GM12878 (cell line): ENCODE measurements around the gene CIB4. TPM values are rescaled to one million over a fixed set of nuclear protein-coding genes. Genes with fewer than 3 reads are reported as not detected.

ENCODE experiments used
- ATAC-seq: fragments of 200-7000 bp; cut with Tn5 transposase; 3 replicates; pipeline ENCODE4 v1.9.1; 2020; ENCODE audit warnings: mild to moderate bottlenecking, moderate library complexity
- BruUV-seq: library from RNA; stranded (reverse); fragments of 400-500 nt; replicated peaks from 2 replicates; lab custom pipeline; 2021; lab: Mats Ljungman, UMichigan
- CTCF ChIA-PET: fragments of 300-600 bp; sonication (Branson Sonifier 250); formaldehyde crosslinking; extraction: SDS; loops from one replicate; lab custom pipeline; 2021; ENCODE audit warnings: inconsistent platforms; lab: Yijun Ruan, JAX
- POLR2A ChIA-PET: fragments of 350-600 bp; formaldehyde crosslinking; extraction: SDS; loops from one replicate; lab custom pipeline; 2021; ENCODE audit warnings: inconsistent platforms; lab: Charles Lee
- RAD21 ChIA-PET: fragments of 300-600 bp; sonication (Branson Sonifier 250); formaldehyde crosslinking; loops from one replicate; lab custom pipeline; 2023; ENCODE audit warnings: antibody characterized with exemption; ENCODE audit not compliant: unreplicated experiment; lab: Charles Lee
- SMC1A ChIA-PET: fragments of 300-600 bp; sonication (Branson Sonifier 250); formaldehyde crosslinking; loops from one replicate; lab custom pipeline; 2023; ENCODE audit not compliant: unreplicated experiment, uncharacterized antibody; lab: Charles Lee
- DNase-seq: peaks from one replicate; pipeline ENCODE4 v3.0.0-alpha.2; 2011; ENCODE audit warnings: low read depth, low spot score
- FAIRE-seq: peaks from 3 replicates; lab custom pipeline; 2011; peaks lifted over from hg19 to GRCh38; lab: Jason Lieb, UNC
- H2AFZ ChIP-seq: 2 replicates; pipeline ENCODE4 v1.6.0; 2011; ENCODE audit warnings: low read depth, low read length, control low read depth; ENCODE audit not compliant: control insufficient read depth
- H3K27ac ChIP-seq: 2 replicates; pipeline ENCODE4 v1.5.1; 2011; ENCODE audit warnings: control low read depth; ENCODE audit not compliant: control insufficient read depth, insufficient read depth
- H3K27me3 ChIP-seq, 2 experiments: replicated peaks in 1 of 2; 2 replicates each; pipeline versions ENCODE4 v1.6.0 to v1.6.1; 2011; ENCODE audit warnings: low read length in 1 of 2; ENCODE audit not compliant: control insufficient read depth in 2 of 2, insufficient read depth in 2 of 2
- H3K36me3 ChIP-seq, 2 experiments: 2 replicates each; pipeline ENCODE4 v1.5.1; 2011; ENCODE audit warnings: low read length in 1 of 2; ENCODE audit not compliant: control insufficient read depth in 2 of 2, insufficient read depth in 2 of 2
- H3K4me1 ChIP-seq: 2 replicates; pipeline ENCODE4 v1.6.1; 2011; ENCODE audit warnings: mild to moderate bottlenecking, low read length, moderate library complexity, mixed read lengths; ENCODE audit not compliant: control insufficient read depth, insufficient read depth
- H3K4me2 ChIP-seq: 2 replicates; pipeline ENCODE4 v1.6.0; 2011; ENCODE audit warnings: control low read depth; ENCODE audit not compliant: control insufficient read depth, insufficient read depth
- H3K4me3 ChIP-seq: fragments of 200-600 bp; sonication (generic); 2 replicates; pipeline ENCODE4 v1.5.1; 2016
- H3K79me2 ChIP-seq: 2 replicates; pipeline ENCODE4 v1.6.0; 2011; ENCODE audit warnings: low read length; ENCODE audit not compliant: control insufficient read depth, insufficient read depth
- H3K9ac ChIP-seq: 2 replicates; pipeline ENCODE4 v1.8.0; 2011; ENCODE audit warnings: low read length, control low read depth, mixed read lengths; ENCODE audit not compliant: control insufficient read depth, insufficient read depth
- H3K9me3 ChIP-seq: replicated peaks from 3 replicates; pipeline ENCODE4 v1.5.1; 2011; ENCODE audit warnings: mild to moderate bottlenecking, low read length; ENCODE audit not compliant: control insufficient read depth, insufficient read depth
- H4K20me1 ChIP-seq: 2 replicates; pipeline ENCODE4 v1.6.0; 2011; ENCODE audit not compliant: control insufficient read depth, insufficient read depth
- ASH2L ChIP-seq: fragments of 300-600, 200-600 bp; sonication (generic); IDR thresholded peaks from 2 replicates; pipeline ENCODE4 v1.6.1; 2017; ENCODE audit warnings: low read depth, mild to moderate bottlenecking, borderline replicate concordance
- BCL11A ChIP-seq: IDR thresholded peaks from 2 replicates; pipeline ENCODE4 v1.6.1; 2011; ENCODE audit warnings: low read depth, low read length
- CEBPB ChIP-seq, 2 experiments: fragments of 150-350 bp in 1 of 2; IDR thresholded peaks; 2 replicates each; pipeline ENCODE4 v1.6.1; 2012 to 2014; ENCODE audit warnings: low read depth in 2 of 2, low read length in 2 of 2, borderline replicate concordance in 1 of 2, inconsistent platforms in 1 of 2
- FOS ChIP-seq: IDR thresholded peaks from 3 replicates; pipeline ENCODE4 v1.6.1; 2011; ENCODE audit warnings: borderline replicate concordance; ENCODE audit not compliant: insufficient read length; ENCODE audit errors: extremely low read depth
- KLF5 ChIP-seq: fragments of 450-650 bp; IDR thresholded peaks from 2 replicates; pipeline ENCODE4 v1.6.1; 2014; ENCODE audit warnings: mild to moderate bottlenecking; ENCODE audit not compliant: partially characterized antibody
- MTA3 ChIP-seq: IDR thresholded peaks from 2 replicates; pipeline ENCODE4 v1.6.1; 2012; ENCODE audit warnings: low read length, inconsistent platforms, borderline replicate concordance
- POLR2AphosphoS2 ChIP-seq: IDR thresholded peaks from 2 replicates; pipeline ENCODE4 v1.6.1; 2011; ENCODE audit warnings: low read depth, mild to moderate bottlenecking, low read length, improper control_type of control experiment, moderate library complexity
- RAD51 ChIP-seq: fragments of 450-650 bp; IDR thresholded peaks from 2 replicates; pipeline ENCODE4 v1.6.1; 2016; ENCODE audit warnings: moderate library complexity, mild to moderate bottlenecking, inconsistent platforms
- RB1 ChIP-seq: fragments of 450-650 bp; formaldehyde crosslinking; IDR thresholded peaks from 2 replicates; pipeline ENCODE4 v1.6.1; 2017; ENCODE audit warnings: mild to moderate bottlenecking, borderline replicate concordance
- RELA ChIP-seq: fragments of 450-650 bp; IDR thresholded peaks from 2 replicates; pipeline ENCODE4 v1.8.0; 2014; ENCODE audit warnings: borderline replicate concordance; ENCODE audit not compliant: partially characterized antibody
- SMAD1 ChIP-seq: fragments of 450-650 bp; IDR thresholded peaks from 2 replicates; pipeline ENCODE4 v1.6.1; 2018; ENCODE audit warnings: mild to moderate bottlenecking, low read depth; ENCODE audit not compliant: partially characterized antibody
- TCF12 ChIP-seq: IDR thresholded peaks from 2 replicates; pipeline ENCODE4 v1.6.1; 2011; ENCODE audit warnings: low read depth, mild to moderate bottlenecking, low read length
- ZNF217 ChIP-seq: fragments of 450-650 bp; IDR thresholded peaks from 2 replicates; pipeline ENCODE4 v1.6.1; 2017; ENCODE audit warnings: antibody characterized with exemption, mild to moderate bottlenecking
- WGBS: methylation state at CpG from one replicate; pipeline ENCODE4 v1.1.6; 2016; ENCODE audit warnings: low lambda C conversion rate; ENCODE audit not compliant: insufficient replicate concordance, insufficient coverage; ENCODE audit errors: missing lambda C conversion rate; 5-methylcytosine and 5-hydroxymethylcytosine counted together
- in situ Hi-C: fragments of 300-500 bp; cut with MboI; formaldehyde crosslinking; loops from 9 replicates; pipeline ENCODE4 v1.14.3; 2018; ENCODE audit warnings: mixed read lengths
- intact Hi-C: fragments of 100-400 bp; cut with micrococcal nuclease; formaldehyde crosslinking; loops from one replicate; pipeline ENCODE4 v1.14.2; 2022; ENCODE audit not compliant: unreplicated experiment
- polyA plus RNA-seq, 11 experiments: library from polyadenylated mRNA; depleted of rRNA in 4 of 11; unstranded in 6 of 11; stranded (reverse) in 5 of 11; fragments of >200 nt; fragmentation: Nextera tagmentation in 4 of 11; fragmentation: Illumina TruSeq in 1 of 11; extraction: Ambion mirVana in 4 of 11; extraction: Trizol in 1 of 11; gene quantifications; 1 replicate in 1 of 11; 2 replicates in 10 of 11; pipeline versions ENCODE4 v1.2.1 to v1.2.3, GENCODE V29; 2011 to 2016; ENCODE audit warnings: inconsistent platforms in 2 of 11, missing spikeins in 2 of 11, low read depth in 1 of 11
- total RNA-seq, 4 experiments: library from RNA; depleted of rRNA in 3 of 4; stranded (reverse); fragments of >200 nt in 3 of 4; fragmentation: Illumina TruSeq in 1 of 4; extraction: Trizol in 1 of 4; gene quantifications; 2 replicates each; pipeline versions ENCODE4 v1.2.1 to v1.2.3, GENCODE V29; 2013 to 2021
- TF ChIP-seq, protein P1 (sequence below): IDR thresholded peaks from 2 replicates; pipeline ENCODE4 v1.6.1; 2012; ENCODE audit warnings: low read depth, low read length, improper control_type of control experiment
- TF ChIP-seq, protein P2 (sequence below): fragments of 450-650 bp; IDR thresholded peaks from 2 replicates; pipeline ENCODE4 v1.6.1; 2017; ENCODE audit warnings: mild to moderate bottlenecking
- TF ChIP-seq, protein P3 (sequence below): fragments of 450-650 bp; IDR thresholded peaks from 2 replicates; pipeline ENCODE4 v1.6.1; 2016; ENCODE audit warnings: mild to moderate bottlenecking

The CIB4 gene
- total and polyA plus RNA-seq, 10 of the 15 experiments (the other 5 are each of a cell fraction or from before 2014, with no cell fraction given): not detected

DNA sequence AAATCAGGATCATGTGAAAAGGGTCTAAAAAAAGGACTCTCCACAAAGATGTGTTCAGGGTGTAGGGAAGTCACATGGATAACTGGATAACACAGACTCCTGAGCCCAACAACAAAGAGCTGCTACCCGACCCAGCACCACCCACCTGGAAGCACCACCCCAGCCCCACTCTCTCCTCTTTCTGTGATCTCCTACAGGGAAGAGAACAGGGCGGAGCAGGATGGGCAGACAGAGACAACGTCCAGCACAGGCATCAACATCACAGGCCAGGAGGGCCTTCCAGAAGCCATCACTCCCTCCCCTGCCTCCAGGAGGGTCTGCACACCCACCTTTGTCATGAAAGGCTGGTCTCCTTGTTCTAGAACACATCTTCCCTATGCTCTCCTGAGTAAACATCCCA lies 1.3 kb upstream of the CIB4 start:
- ChIA-PET POLR2A (no interaction called here), RAD21 (no interaction called here), CTCF (no interaction called here), SMC1A (no interaction called here)
- no peak for ATAC-seq
- BruUV-seq: no TSS peak
- Histone ChIP-seq H3K4me2 (no peak overlapping the region), H3K9me3 (no peaks in the 10 kb centered on the region), H3K79me2 (no peaks in the 10 kb centered on the region), H4K20me1 (no peaks in the 10 kb centered on the region), H3K27me3 (peaks cover 0 to 2% of the 10 kb centered on the region in 2 experiments; a peak in 2 of 4 replicates), H3K4me1 (no peaks in the 10 kb centered on the region), H3K36me3 (no peaks in the 10 kb centered on the region), H3K27ac (no peak overlapping the region), H2AFZ (no peak overlapping the region), H3K9ac (no peak overlapping the region), H3K4me3 (no peak overlapping the region)
- FAIRE-seq: no peak
- TF ChIP-seq ZNF217 (no peak), RAD51 (no peak), BCL11A (no peak), ASH2L (no peak), POLR2AphosphoS2 (no peak), RELA (no peak), SMAD1 (no peak), TCF12 (no peak), MTA3 (no peak), RB1 (no peak), FOS (no peak), KLF5 (no peak), CEBPB (IDR thresholded peaks at IDR 0.05; ENCODE audit: borderline replicate concordance in 1 of 2, low read depth in 2 of 2, low read length in 2 of 2) (no peak)
- TF ChIP-seq, protein P1, sequence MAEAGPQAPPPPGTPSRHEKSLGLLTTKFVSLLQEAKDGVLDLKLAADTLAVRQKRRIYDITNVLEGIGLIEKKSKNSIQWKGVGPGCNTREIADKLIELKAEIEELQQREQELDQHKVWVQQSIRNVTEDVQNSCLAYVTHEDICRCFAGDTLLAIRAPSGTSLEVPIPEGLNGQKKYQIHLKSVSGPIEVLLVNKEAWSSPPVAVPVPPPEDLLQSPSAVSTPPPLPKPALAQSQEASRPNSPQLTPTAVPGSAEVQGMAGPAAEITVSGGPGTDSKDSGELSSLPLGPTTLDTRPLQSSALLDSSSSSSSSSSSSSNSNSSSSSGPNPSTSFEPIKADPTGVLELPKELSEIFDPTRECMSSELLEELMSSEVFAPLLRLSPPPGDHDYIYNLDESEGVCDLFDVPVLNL: no peak
- TF ChIP-seq, protein P2, sequence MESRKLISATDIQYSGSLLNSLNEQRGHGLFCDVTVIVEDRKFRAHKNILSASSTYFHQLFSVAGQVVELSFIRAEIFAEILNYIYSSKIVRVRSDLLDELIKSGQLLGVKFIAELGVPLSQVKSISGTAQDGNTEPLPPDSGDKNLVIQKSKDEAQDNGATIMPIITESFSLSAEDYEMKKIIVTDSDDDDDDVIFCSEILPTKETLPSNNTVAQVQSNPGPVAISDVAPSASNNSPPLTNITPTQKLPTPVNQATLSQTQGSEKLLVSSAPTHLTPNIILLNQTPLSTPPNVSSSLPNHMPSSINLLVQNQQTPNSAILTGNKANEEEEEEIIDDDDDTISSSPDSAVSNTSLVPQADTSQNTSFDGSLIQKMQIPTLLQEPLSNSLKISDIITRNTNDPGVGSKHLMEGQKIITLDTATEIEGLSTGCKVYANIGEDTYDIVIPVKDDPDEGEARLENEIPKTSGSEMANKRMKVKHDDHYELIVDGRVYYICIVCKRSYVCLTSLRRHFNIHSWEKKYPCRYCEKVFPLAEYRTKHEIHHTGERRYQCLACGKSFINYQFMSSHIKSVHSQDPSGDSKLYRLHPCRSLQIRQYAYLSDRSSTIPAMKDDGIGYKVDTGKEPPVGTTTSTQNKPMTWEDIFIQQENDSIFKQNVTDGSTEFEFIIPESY: no peak
- TF ChIP-seq, protein P3, sequence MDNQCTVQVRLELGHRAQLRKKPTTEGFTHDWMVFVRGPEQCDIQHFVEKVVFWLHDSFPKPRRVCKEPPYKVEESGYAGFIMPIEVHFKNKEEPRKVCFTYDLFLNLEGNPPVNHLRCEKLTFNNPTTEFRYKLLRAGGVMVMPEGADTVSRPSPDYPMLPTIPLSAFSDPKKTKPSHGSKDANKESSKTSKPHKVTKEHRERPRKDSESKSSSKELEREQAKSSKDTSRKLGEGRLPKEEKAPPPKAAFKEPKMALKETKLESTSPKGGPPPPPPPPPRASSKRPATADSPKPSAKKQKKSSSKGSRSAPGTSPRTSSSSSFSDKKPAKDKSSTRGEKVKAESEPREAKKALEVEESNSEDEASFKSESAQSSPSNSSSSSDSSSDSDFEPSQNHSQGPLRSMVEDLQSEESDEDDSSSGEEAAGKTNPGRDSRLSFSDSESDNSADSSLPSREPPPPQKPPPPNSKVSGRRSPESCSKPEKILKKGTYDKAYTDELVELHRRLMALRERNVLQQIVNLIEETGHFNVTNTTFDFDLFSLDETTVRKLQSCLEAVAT: no peak
- intact Hi-C loops (no loop called here), in situ Hi-C loops (no loop called here)
- 17% methylated on average over 3 of the region's 3 CpGs for WGBS
- DNase-seq: no peak
